ENCODE results near the gene NR5A1.

GRCh38 chr9:124505901-124506346 is 1.3 kb downstream of the NR5A1 start:
- TF ChIP-seq CTCF (conservative IDR thresholded peaks at IDR 0.05; ENCODE audit: low read length) (no peak), EZH2phosphoT487 (IDR thresholded peaks at IDR 0.05; ENCODE audit: borderline replicate concordance) (no peak)
